H9 (cell line): Measurements from ENCODE around the gene PCNX2. TPM values are rescaled to one million over a fixed set of nuclear protein-coding genes. Genes with fewer than 3 reads are reported as not detected.
A peak's percentile ranks its signal among the peaks of the same experiment; 100 is the strongest.

ENCODE experiments used
- DNase-seq: peaks from one replicate; pipeline ENCODE4 v3.0.0-alpha.2; 2017
- H2AFZ ChIP-seq: one replicate; pipeline ENCODE4 v1.6.1; 2013; ENCODE audit warnings: mild to moderate bottlenecking, low read length, control low read depth, moderate library complexity
- H2AK5ac ChIP-seq: 2 replicates; pipeline ENCODE4 v1.6.1; 2013; ENCODE audit warnings: low read length, control low read depth, mixed read lengths; ENCODE audit not compliant: insufficient read length
- H2BK120ac ChIP-seq: one replicate; pipeline ENCODE4 v1.6.1; 2013; ENCODE audit warnings: low read depth, mild to moderate bottlenecking, low read length, control low read depth, inconsistent platforms; ENCODE audit not compliant: poor library complexity, severe bottlenecking
- H2BK12ac ChIP-seq: 2 replicates; pipeline ENCODE4 v1.6.1; 2013; ENCODE audit warnings: low read length, control low read depth, mixed read lengths, low read depth; ENCODE audit not compliant: insufficient read length
- H2BK15ac ChIP-seq: 2 replicates; pipeline ENCODE4 v1.6.1; 2013; ENCODE audit warnings: low read depth, low read length, control low read depth
- H2BK20ac ChIP-seq: one replicate; pipeline ENCODE4 v1.6.1; 2013; ENCODE audit warnings: low read depth, mild to moderate bottlenecking, low read length, control low read depth, inconsistent platforms; ENCODE audit not compliant: poor library complexity, severe bottlenecking
- H2BK5ac ChIP-seq: 2 replicates; pipeline ENCODE4 v1.6.1; 2013; ENCODE audit warnings: low read length, control low read depth, mixed read lengths; ENCODE audit not compliant: insufficient read length
- H3K14ac ChIP-seq: 2 replicates; pipeline ENCODE4 v1.6.1; 2013; ENCODE audit warnings: low read length, control low read depth; ENCODE audit not compliant: insufficient read depth
- H3K18ac ChIP-seq: 2 replicates; pipeline ENCODE4 v1.6.1; 2013; ENCODE audit warnings: low read depth, mild to moderate bottlenecking, mixed read lengths, low read length, control low read depth; ENCODE audit not compliant: insufficient read length
- H3K23ac ChIP-seq: 2 replicates; pipeline ENCODE4 v1.6.1; 2013; ENCODE audit warnings: low read length, control low read depth, mixed read lengths, low read depth; ENCODE audit not compliant: insufficient read length
- H3K23me2 ChIP-seq: 2 replicates; pipeline ENCODE4 v1.6.1; 2013; ENCODE audit warnings: low read depth, mild to moderate bottlenecking, mixed read lengths, low read length, control low read depth; ENCODE audit not compliant: insufficient read length, poor library complexity, severe bottlenecking
- H3K27ac ChIP-seq: 2 replicates; pipeline ENCODE4 v1.5.1; 2013; ENCODE audit warnings: low read length, control low read depth, mixed read lengths, low read depth; ENCODE audit not compliant: insufficient read length
- H3K27me3 ChIP-seq: 2 replicates; pipeline ENCODE4 v1.6.1; 2013; ENCODE audit warnings: low read length, control low read depth, inconsistent platforms; ENCODE audit not compliant: insufficient read depth
- H3K4ac ChIP-seq: 2 replicates; pipeline ENCODE4 v1.6.1; 2013; ENCODE audit warnings: low read depth, mild to moderate bottlenecking, control low read depth, inconsistent platforms, low read length, moderate library complexity
- H3K4me1 ChIP-seq: 2 replicates; pipeline ENCODE4 v1.6.1; 2013; ENCODE audit warnings: low read length, control low read depth, inconsistent platforms; ENCODE audit not compliant: insufficient read depth
- H3K4me2 ChIP-seq: 2 replicates; pipeline ENCODE4 v1.6.1; 2013; ENCODE audit warnings: low read length, control low read depth, mixed read lengths; ENCODE audit not compliant: insufficient read length, insufficient read depth
- H3K56ac ChIP-seq: 2 replicates; pipeline ENCODE4 v1.6.1; 2013; ENCODE audit warnings: low read depth, mild to moderate bottlenecking, mixed read lengths, low read length, control low read depth; ENCODE audit not compliant: insufficient read length
- H3K79me1 ChIP-seq: 2 replicates; pipeline ENCODE4 v1.6.1; 2013; ENCODE audit warnings: low read depth, mild to moderate bottlenecking, moderate library complexity, low read length, control low read depth, inconsistent platforms; ENCODE audit not compliant: insufficient read depth, poor library complexity, severe bottlenecking
- H3K79me2 ChIP-seq: 2 replicates; pipeline ENCODE4 v1.6.1; 2013; ENCODE audit warnings: low read length, control low read depth, inconsistent platforms; ENCODE audit not compliant: insufficient read depth
- H3K9ac ChIP-seq: 2 replicates; pipeline ENCODE4 v1.6.1; 2013; ENCODE audit warnings: low read length, control low read depth, mixed read lengths; ENCODE audit not compliant: insufficient read length; ENCODE audit errors: extremely low read depth
- H3K9me3 ChIP-seq: one replicate; pipeline ENCODE4 v1.6.1; 2013; ENCODE audit warnings: low read depth, low read length, inconsistent platforms; ENCODE audit not compliant: control insufficient read depth
- H3T11ph ChIP-seq: one replicate; pipeline ENCODE4 v1.6.1; 2013; ENCODE audit warnings: mild to moderate bottlenecking, low read length, control low read depth, inconsistent platforms
- H4K20me1 ChIP-seq: one replicate; pipeline ENCODE4 v1.6.1; 2013; ENCODE audit not compliant: control insufficient read depth, insufficient read length, insufficient read depth
- H4K5ac ChIP-seq: 2 replicates; pipeline ENCODE4 v1.6.1; 2013; ENCODE audit warnings: low read depth, mild to moderate bottlenecking, mixed read lengths, low read length, control low read depth; ENCODE audit not compliant: insufficient read length
- H4K8ac ChIP-seq: replicated peaks from 2 replicates; pipeline ENCODE4 v1.6.1; 2013; ENCODE audit warnings: low read length, control low read depth, mixed read lengths, low read depth; ENCODE audit not compliant: insufficient read length
- H4K91ac ChIP-seq: 2 replicates; pipeline ENCODE4 v1.6.1; 2013; ENCODE audit warnings: low read depth, mild to moderate bottlenecking, moderate library complexity, mixed read lengths, low read length, control low read depth; ENCODE audit not compliant: insufficient read length
- H3K27ac Mint-ChIP-seq, 3 experiments: 2 replicates in 2 of 3; 3 replicates in 1 of 3; pipeline ENCODE4 v1.8.0; 2020 to 2021; ENCODE audit warnings: mixed read lengths in 3 of 3, mild to moderate bottlenecking in 1 of 3, moderate library complexity in 1 of 3
- H3K27me3 Mint-ChIP-seq: 2 replicates; pipeline ENCODE4 v1.8.0; 2021; ENCODE audit warnings: low read depth, mild to moderate bottlenecking, moderate library complexity, mixed read lengths
- H3K36me3 Mint-ChIP-seq, 3 experiments: 2 replicates in 2 of 3; 3 replicates in 1 of 3; pipeline ENCODE4 v1.8.0; 2020 to 2021; ENCODE audit warnings: low read depth in 3 of 3, mixed read lengths in 3 of 3; ENCODE audit not compliant: insufficient read depth in 1 of 3
- H3K4me1 Mint-ChIP-seq, 2 experiments: 2 replicates each; pipeline ENCODE4 v1.8.0; 2020; ENCODE audit warnings: mixed read lengths in 2 of 2
- H3K4me3 Mint-ChIP-seq, 2 experiments: 2 replicates in 1 of 2; 3 replicates in 1 of 2; pipeline ENCODE4 v1.8.0; 2020 to 2021; ENCODE audit warnings: mild to moderate bottlenecking in 2 of 2, mixed read lengths in 2 of 2, moderate library complexity in 1 of 2
- H3K9me3 Mint-ChIP-seq, 2 experiments: 2 replicates in 1 of 2; 3 replicates in 1 of 2; pipeline ENCODE4 v1.8.0; 2020; ENCODE audit warnings: mild to moderate bottlenecking in 2 of 2, mixed read lengths in 2 of 2, moderate library complexity in 1 of 2
- WGBS: extraction: QIAGEN DNeasy Blood & Tissue Kit; methylation state at CpG from one replicate; pipeline ENCODE4 v1.1.7; 2013; ENCODE audit warnings: missing lambda C conversion rate, low lambda C conversion rate, mixed read lengths; ENCODE audit not compliant: insufficient read length; ENCODE audit errors: extremely low coverage; 5-methylcytosine and 5-hydroxymethylcytosine counted together
- total RNA-seq: library from RNA; stranded (reverse); gene quantifications from 2 replicates; pipeline ENCODE4 v1.2.1, GENCODE V29; 2021
- TF ChIP-seq, protein P1 (sequence below): fragments of 200-600 bp; sonication (generic); conservative IDR thresholded peaks from 3 replicates; pipeline ENCODE4 v1.8.0; 2021; ENCODE audit warnings: antibody characterized with exemption, mild to moderate bottlenecking

PCNX2 gene
- total RNA-seq, 1 experiment from 2014 or later = 45.1 TPM

DNA sequence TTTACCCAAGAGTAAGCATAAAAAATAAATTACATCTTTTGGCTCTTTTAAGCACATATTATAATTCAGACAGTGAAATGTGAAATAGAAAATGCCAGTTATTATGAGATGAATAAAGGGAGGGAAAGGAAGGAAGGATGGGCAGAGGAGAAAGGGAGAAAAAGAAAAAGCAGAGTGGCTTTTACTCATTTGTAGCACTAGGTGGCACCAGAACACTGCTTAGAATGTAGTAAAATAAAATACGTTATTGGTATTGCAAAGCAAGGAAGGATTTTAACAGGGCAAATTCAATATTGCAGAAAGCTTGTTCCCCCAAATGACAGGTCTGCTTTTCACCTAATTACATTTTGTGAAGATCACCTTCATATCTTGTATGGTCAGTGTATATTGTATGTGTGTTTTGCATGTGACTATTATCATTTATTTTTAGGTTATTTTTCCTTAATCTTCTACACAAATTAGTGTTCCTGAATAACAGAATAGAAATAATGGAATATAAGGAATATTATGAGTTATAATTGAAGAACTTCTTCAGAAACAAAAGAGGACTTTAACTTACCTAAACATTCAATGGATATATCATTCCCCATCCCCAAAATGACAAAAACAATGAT lies 9.1 kb upstream of the PCNX2 start:
- WGBS = no CpG with 5 or more reads among the region's 1 CpG
- Histone ChIP-seq H4K20me1 (no peaks in the 10 kb centered on the region), H3K9ac (no peak overlapping the region), H3K4me2 (no peak overlapping the region), H4K8ac (no peak overlapping the region), H3K27ac (no peak overlapping the region), H3T11ph (no peak overlapping the region), H3K14ac (no peak overlapping the region), H4K91ac (no peak overlapping the region), H2BK12ac (no peak overlapping the region), H3K4me1 (no peaks in the 10 kb centered on the region), H3K56ac (no peak overlapping the region), H3K79me1 (no peaks in the 10 kb centered on the region), H2AFZ (no peak overlapping the region), H4K5ac (no peak overlapping the region), H3K9me3 (no peaks in the 10 kb centered on the region), H2BK15ac (no peak overlapping the region), H3K27me3 (no peaks in the 10 kb centered on the region), H3K23me2 (no peaks in the 10 kb centered on the region), H3K4ac (no peak overlapping the region), H2BK120ac (no peak overlapping the region), H3K23ac (no peak overlapping the region), H3K79me2 (no peaks in the 10 kb centered on the region; the same call in 1 of the 2 replicates), H3K18ac (no peak overlapping the region), H2BK20ac (no peak overlapping the region), H2AK5ac (no peak overlapping the region), H2BK5ac (no peak overlapping the region)
- no peak for DNase-seq
- Mint-ChIP-seq H3K36me3 (peaks cover 5 to 10% (median 5%) of the 10 kb centered on the region in 3 experiments; a peak in 5 of 7 replicates), H3K27me3 (no peaks in the 10 kb centered on the region), H3K27ac (no peak overlapping the region), H3K4me1 (peaks cover 9 to 13% of the 10 kb centered on the region in 2 experiments), H3K4me3 (no peak overlapping the region), H3K9me3 (peaks cover 7% of the 10 kb centered on the region in 2 experiments)
- TF ChIP-seq, protein P1, sequence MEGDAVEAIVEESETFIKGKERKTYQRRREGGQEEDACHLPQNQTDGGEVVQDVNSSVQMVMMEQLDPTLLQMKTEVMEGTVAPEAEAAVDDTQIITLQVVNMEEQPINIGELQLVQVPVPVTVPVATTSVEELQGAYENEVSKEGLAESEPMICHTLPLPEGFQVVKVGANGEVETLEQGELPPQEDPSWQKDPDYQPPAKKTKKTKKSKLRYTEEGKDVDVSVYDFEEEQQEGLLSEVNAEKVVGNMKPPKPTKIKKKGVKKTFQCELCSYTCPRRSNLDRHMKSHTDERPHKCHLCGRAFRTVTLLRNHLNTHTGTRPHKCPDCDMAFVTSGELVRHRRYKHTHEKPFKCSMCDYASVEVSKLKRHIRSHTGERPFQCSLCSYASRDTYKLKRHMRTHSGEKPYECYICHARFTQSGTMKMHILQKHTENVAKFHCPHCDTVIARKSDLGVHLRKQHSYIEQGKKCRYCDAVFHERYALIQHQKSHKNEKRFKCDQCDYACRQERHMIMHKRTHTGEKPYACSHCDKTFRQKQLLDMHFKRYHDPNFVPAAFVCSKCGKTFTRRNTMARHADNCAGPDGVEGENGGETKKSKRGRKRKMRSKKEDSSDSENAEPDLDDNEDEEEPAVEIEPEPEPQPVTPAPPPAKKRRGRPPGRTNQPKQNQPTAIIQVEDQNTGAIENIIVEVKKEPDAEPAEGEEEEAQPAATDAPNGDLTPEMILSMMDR = peak; percentile 87
